ENCODE data around the gene PCSK9. TPM values are rescaled to one million over a fixed set of nuclear protein-coding genes. Genes with fewer than 3 reads are reported as not detected.
A peak's percentile ranks its signal among the peaks of the same experiment; 100 is the strongest.

The PCSK9 gene
- total and polyA plus RNA-seq, 9 of the 15 experiments (the other 6 are each of a cell fraction or from before 2014, with no cell fraction given), result 3.2 to 58.6 (median 24.7) TPM

GRCh38 chr1:55002686-55003085, 36.7 kb upstream of the PCSK9 start (continued):
- TF ChIP-seq ZNF408 (CRISPR knock-in tag; IDR thresholded peaks at IDR 0.05; ENCODE audit: low read depth) (no peak), HDGF (IDR thresholded peaks at IDR 0.05) (no peak), ELF4 (CRISPR knock-in tag; IDR thresholded peaks at IDR 0.05) (peak; percentile 66; the same call in 1 of the 2 replicates)

- Histone ChIP-seq H4K20me1 (replicated peaks; ENCODE audit: control insufficient read depth, insufficient read depth, low read length) (no peaks in the 10 kb centered on the region; the same call in 1 of the 2 replicates), H3K9me1 (ENCODE audit: control insufficient read depth, insufficient read depth, low read length) (no peaks in the 10 kb centered on the region), H3K9ac (ENCODE audit: insufficient read depth in 1 of 2, low read depth in 2 of 2, low read length in 2 of 2) (no peak overlapping the region), H3K36me3 (ENCODE audit: control insufficient read depth, insufficient read depth, low read length) (no peaks in the 10 kb centered on the region), H3K4me3 (no peak overlapping the region), H3K4me2 (ENCODE audit: insufficient read depth, low read length) (no peak overlapping the region), H3K27ac (ENCODE audit: extremely low read depth, low read depth, low read length) (no peak overlapping the region), H3K4me1 (replicated peaks in 1 of 2; ENCODE audit: control insufficient read depth in 2 of 2, insufficient read depth in 2 of 2, low read length in 2 of 2) (no peaks in the 10 kb centered on the region), H3K27me3 (ENCODE audit: control insufficient read depth in 2 of 2, insufficient read depth in 2 of 2, low read length in 2 of 2) (peaks cover 0 to 26% of the 10 kb centered on the region in 2 experiments; a peak in 2 of 5 replicates), H3K9me3 (replicated peaks; ENCODE audit: control insufficient read depth, insufficient read depth, low read depth, low read length) (no peaks in the 10 kb centered on the region), H2AFZ (ENCODE audit: low read depth, low read length) (no peak overlapping the region), H3K79me2 (ENCODE audit: control insufficient read depth, insufficient read depth, low read length) (no peaks in the 10 kb centered on the region)
- BruUV-seq (replicated peaks), result no TSS peak
- CTCF ChIA-PET (ENCODE audit: low intra/inter-chr PET ratio), result no interaction called here
- 26% methylated on average over 10 of the region's 10 CpGs for WGBS (ENCODE audit: insufficient coverage, low coverage, missing lambda C conversion rate)
- in situ Hi-C loops (cut with MboI) (no loop called here), intact Hi-C loops (cut with micrococcal nuclease) (no loop called here)
- TF ChIP-seq RBM25 (IDR thresholded peaks at IDR 0.05; ENCODE audit: low read depth, low read length, severe bottlenecking), result peak; percentile 61
- TF ChIP-seq ADNP (tag; IDR thresholded peaks at IDR 0.05), result peak; percentile 31; the same call in 1 of the 2 replicates
- peak; percentile 80 for TF ChIP-seq ZKSCAN1 (IDR thresholded peaks at IDR 0.05; ENCODE audit: low read depth, low read length)
- no peak for TF ChIP-seq CHD1 (IDR thresholded peaks at IDR 0.05; ENCODE audit: low read length)
- TF ChIP-seq ZNF583 (CRISPR knock-in tag; IDR thresholded peaks at IDR 0.05), result no peak
- POLR2A ChIA-PET, result interaction anchor here (0.6 kb wide), 1 partner anchor 20 kb away, joined by 4 read pairs; no protein-coding TSS in a partner anchor
- ATAC-seq (peak; percentile 84), FAIRE-seq (no peak), DNase-seq (ENCODE audit: extremely low read depth in 1 of 4, low spot score in 3 of 4) (peak in 3 of 4 experiments; percentile 23 to 33 (median 33))
These were observed 33.8 kb upstream of the PCSK9 start for GRCh38 chr1:55005351-55006140.
